Measurements from ENCODE around the gene NPAS2.

Gene NPAS2

DNA sequence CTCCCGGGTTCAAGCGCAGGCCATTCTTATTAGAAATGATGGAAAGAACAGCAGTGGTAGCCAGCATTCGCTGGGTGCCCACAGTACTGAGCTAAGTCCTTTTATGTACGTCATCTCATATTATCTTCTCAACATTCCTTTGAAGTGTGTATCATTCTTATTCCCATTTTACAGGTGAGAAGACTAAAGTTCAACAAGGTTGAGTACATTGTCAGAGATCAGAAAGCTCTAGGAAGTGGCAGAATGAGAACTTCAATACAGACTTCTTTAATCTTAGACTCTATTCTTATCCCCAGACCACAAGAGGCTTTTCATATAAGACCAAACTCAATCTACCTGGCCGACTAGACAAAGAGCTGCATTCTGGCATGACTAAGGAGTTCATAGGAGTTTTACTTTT is 86.7 kb downstream of the NPAS2 start:
- no peak for DNase-seq (ENCODE audit: low read depth)

DNA sequence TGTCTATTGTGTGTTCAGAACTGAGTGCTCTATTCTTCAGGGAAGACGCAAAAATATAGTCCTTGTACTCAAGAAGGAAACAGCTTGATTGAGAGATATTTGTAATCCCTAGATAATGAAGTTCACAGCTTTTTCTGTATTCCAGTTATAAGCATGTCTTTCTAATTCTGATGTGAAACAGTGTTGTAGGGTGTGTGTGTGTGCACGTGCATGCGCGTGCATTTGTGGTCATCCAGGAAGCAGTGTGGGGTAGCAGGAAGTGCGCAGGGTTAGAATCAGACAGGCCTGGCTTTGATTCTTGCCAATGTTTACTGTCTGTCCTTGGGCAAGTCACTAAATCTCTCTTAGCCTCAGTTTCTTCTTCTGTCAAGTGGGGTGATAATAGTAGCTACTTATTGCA is 87.9 kb downstream of the NPAS2 start:
- no peak for DNase-seq (ENCODE audit: low read depth)

DNA sequence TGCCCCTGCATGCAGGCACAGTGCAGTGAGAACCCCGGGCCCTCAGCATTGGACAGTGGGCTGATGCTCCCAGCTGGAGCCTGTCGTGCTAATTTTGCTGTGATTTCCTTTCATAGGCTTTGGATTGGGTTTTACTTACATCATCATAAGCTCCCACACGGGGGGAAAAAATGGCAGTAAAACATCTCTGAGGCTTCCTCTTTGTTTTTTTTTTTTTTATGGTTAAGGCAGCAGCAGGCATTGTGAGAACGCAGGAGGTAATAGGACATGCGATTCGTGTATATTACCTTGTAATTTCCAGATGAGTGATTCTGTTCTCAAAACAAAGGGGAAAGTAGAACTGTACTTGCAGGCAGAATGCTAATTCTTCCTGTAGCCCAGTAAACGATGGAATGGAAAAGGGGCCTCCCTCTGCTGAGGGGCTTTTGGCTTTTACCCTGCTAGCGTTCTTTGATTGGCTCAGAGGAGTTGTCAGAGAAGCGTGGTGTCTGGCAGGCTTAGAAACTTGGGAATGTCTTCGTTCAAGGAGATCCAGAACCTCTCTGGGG is 89.7 kb downstream of the NPAS2 start:
- no peak for DNase-seq (ENCODE audit: low read depth)

DNA sequence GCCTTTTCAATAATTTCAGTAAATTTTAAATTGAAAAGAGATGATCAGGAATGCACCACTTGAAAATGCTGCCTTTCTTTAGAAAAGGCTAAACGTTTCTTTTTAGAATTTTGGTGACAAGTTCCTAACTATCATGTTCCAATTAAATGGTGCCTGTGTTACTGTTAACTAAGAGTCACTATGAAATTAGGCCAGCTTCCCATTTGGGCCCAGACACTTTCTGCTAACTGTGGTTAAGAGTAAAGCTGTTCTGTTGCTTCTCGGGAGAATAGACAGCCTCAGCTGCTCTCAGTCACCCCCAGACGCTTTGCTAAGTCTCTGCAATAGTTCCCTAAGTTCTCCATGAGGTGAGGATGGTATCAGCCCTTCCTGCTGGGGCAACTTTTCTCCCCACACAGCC is 90.2 kb downstream of the NPAS2 start:
- no peak for DNase-seq (ENCODE audit: low read depth)

DNA sequence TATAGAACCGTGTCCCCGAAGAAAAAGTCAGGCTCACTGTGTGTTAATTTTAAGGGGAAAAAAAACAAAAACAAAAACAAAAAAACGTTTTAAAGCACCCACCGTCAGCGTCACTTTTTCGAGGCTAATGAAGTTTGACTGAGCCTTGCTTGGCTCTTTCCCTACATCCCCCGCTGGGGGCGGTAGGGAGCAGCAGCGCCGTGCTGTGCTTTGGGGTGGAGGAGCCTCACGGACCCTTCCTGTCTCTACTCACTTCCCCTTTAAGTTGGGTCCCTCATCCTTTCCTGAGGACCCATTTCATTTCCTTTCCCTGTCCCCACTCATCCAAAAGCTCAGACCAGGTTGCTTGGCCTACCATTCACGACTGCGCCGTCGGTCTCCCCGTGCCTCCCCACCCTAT is 99.4 kb downstream of the NPAS2 start:
- DNase-seq (ENCODE audit: low read depth) = no peak

- DNase-seq (ENCODE audit: low read depth) = peak; percentile 95
Measured at GRCh38 chr2:100921685-100922161, 101.8 kb downstream of the NPAS2 start.

DNA sequence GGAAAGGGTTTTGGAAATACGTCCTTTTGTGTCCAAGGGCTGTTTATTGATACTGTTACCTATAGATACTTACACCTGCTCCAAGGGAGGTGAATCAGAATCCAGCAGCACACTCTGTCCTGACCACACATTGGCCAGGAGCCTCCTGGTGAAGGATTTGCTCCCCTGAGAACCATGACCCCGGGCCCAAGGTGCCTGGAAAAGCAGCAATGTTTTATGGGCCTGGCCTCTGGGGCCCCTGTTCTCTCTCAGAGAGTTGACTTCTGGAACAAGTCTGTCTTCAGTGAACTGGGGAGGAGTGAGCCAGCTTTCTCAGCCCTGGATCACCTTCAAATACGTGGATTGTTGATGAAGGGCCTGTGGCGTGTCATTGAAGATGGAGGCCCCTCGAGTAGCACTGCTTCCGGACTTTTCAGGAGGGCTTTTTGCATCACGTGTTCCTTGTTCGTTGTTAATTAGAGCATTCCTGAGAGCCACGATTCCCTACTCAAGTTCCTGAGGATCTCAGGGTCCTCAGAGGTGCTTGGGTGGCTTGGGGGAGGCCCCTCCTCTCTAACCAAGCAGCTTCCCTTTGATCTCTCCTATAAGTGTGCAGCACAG is 103.6 kb downstream of the NPAS2 start:
- DNase-seq (ENCODE audit: low read depth) = no peak

- no peak for DNase-seq (ENCODE audit: low read depth)
Measured at GRCh38 chr2:100924122-100924519, 104.2 kb downstream of the NPAS2 start.

- DNase-seq (ENCODE audit: low read depth) = no peak
Measured at GRCh38 chr2:100924520-100925451, 104.8 kb downstream of the NPAS2 start.

GRCh38 chr2:100928235-100928634 is 108.3 kb downstream of the NPAS2 start:
- no peak for DNase-seq (ENCODE audit: low read depth)

GRCh38 chr2:100929147-100929546 is 109.2 kb downstream of the NPAS2 start:
- no peak for DNase-seq (ENCODE audit: low read depth)

DNA sequence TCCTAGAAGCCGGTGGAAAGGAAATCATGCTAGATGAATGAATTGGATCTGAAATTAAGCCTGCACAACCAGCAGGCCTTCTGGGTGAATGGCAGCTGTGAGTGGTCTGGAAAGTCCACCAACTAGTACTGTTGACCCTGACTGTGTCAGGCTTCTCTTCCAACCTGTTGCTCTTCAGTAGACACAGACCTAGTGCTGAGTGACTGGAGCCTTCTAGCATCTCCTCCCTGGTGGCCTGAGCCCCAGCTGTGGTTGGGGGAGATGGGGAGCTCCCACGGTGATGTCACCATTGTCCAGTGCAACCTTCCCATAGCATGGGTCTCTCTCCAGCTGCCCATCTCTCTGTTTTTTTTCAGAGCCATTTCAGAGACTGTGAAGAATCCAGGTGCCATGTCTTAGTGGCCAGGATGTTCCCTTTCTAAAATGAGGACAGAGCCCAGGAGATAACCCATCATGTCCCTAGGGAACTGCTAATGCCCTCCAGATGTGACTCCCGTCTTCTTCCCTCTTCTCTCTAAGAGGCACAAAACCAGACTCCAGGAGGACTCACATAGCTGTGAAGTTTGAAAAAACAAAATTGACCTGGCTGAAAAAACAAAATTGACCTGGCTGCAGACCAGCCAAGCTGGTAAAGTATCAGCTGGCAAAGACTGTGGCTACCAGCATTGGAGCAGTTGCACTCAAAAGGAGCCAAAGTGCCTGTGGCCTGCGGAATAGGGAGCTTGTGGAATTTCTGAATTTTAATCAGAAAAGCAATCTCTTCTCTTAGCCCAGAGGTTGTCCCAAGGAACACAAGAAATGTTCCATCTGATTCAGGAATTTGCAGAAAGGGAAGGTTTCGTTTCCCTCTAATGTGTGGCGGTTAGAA is 114.8 kb downstream of the NPAS2 start:
- DNase-seq (ENCODE audit: low read depth) = no peak

DNA sequence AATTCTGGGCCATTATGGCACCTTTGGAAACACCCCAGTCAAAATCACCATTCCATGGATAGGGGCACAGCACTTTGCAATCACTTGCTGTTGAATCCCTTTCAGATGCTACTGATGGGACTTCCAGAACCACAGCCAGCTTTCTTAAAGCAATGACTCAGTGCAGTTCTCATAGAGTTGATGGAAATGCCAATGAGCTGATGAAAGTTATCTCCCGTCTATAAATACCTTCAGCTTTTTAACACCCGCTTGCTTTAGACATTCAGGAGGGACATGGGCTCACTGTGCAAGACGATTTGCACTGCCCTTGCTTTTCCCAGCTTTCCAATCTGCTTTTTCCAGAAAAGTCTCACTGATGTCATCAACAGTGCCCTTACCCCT is 115.4 kb downstream of the NPAS2 start:
- peak; percentile 96 for DNase-seq (ENCODE audit: low read depth)

DNA sequence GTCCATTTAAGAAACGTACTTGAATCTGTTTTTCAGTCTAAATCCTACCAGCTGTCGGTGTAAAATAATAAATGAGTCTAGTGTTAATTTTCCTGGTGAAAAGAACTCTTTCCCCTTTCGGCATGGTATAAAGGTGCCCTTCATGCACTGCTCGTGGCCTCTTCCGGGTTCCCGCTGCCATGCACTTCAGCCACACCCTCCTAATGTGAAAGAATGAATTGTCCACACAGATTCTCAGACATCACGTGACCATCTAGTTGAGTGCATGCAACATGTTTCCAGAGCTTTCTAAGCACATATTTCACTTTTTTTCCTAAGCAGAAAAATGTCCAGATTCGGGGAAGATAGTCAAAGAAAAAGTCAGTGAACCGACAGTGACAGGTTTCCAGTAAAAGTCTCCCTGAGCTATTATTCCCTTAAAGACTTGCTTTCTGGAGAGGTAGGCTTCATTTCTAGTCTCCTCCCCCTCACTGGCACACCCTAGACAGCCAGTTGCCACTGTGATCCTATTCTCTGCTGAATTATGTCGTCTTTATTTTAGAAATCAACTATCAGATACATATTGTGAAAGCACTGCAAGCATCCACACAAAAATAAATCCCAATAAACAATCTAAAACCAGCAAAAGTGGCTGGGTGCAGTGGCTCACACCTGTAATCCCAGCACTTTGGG is 116.3 kb downstream of the NPAS2 start:
- no peak for DNase-seq (ENCODE audit: low read depth)

GRCh38 chr2:100936972-100937542 is 117.1 kb downstream of the NPAS2 start:
- DNase-seq (ENCODE audit: low read depth) = no peak

GRCh38 chr2:100938031-100939026 is 118.4 kb downstream of the NPAS2 start:
- DNase-seq (ENCODE audit: low read depth) = no peak

GRCh38 chr2:100939445-100939844 is 119.5 kb downstream of the NPAS2 start:
- no peak for DNase-seq (ENCODE audit: low read depth)

- no peak for DNase-seq (ENCODE audit: low read depth)
Measured at GRCh38 chr2:100940240-100940639, 120.3 kb downstream of the NPAS2 start.

DNA sequence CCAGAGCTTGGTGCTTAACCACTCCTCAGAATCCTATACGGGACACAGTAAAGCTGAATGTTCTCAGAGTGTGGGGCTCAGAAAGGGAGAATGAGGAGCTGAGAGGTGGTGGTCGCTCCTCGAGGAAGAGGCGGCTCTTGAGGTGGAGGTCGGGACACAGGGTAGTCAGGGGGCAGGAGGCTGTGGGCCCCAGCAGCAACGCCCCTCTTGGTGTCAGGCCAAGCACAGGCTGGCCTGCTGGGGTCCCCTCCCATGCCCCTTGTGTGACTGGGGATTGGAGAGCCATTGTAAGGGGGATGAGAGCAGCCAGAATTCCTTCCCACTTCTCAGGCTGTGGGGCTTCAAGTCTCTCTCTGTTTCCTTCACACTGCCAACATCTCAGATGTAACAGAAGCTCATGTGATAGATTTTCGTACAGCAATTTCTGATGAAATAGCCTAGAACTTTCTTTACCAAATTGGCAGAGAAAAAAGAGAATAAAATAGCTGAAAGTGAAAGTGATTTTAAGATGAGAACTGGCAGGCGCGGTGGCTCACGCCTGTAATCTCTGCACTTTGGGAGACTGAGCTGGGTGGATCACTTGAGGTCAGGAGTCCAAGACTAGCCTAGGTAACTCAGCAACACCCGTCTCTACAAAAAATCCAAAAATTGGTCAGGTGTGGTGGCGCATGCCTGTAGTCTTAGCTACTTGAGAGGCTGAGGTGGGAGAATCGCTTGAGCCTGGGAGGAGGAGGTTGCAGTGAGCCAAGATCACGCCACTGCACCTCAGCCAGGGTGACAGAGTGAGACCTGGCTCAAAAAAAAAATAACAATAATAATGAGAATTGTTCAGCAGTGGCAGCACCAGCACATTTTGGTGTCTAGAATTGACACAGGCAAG is 121.1 kb downstream of the NPAS2 start:
- DNase-seq (ENCODE audit: low read depth) = no peak
